Endodermal cell (in vitro differentiated cells): ENCODE data around the gene CUEDC2. TPM values are rescaled to one million over a fixed set of nuclear protein-coding genes. Genes with fewer than 3 reads are reported as not detected.

ENCODE experiments used
- DNase-seq: peaks from one replicate; pipeline ENCODE4 v3.0.0-alpha.2; 2017
- H3K27ac ChIP-seq: 2 replicates; pipeline ENCODE4 v1.5.1; 2013; ENCODE audit warnings: mild to moderate bottlenecking, low read depth, low read length, moderate library complexity
- H3K27me3 ChIP-seq: 2 replicates; pipeline ENCODE4 v1.6.1; 2013; ENCODE audit warnings: mild to moderate bottlenecking, low read length, moderate library complexity; ENCODE audit not compliant: insufficient read depth, control insufficient read depth, poor library complexity, severe bottlenecking
- H3K36me3 ChIP-seq: 2 replicates; pipeline ENCODE4 v1.7.0; 2013; ENCODE audit warnings: mild to moderate bottlenecking, low read length, moderate library complexity; ENCODE audit not compliant: control insufficient read depth, insufficient read depth
- H3K4me1 ChIP-seq: one replicate; pipeline ENCODE4 v1.7.0; 2013; ENCODE audit warnings: low read length; ENCODE audit not compliant: control insufficient read depth, insufficient read depth
- H3K4me3 ChIP-seq: 2 replicates; pipeline ENCODE4 v1.5.1; 2013; ENCODE audit warnings: mild to moderate bottlenecking, low read length, moderate library complexity
- H3K9ac ChIP-seq: 2 replicates; pipeline ENCODE4 v1.6.1; 2013; ENCODE audit warnings: mild to moderate bottlenecking, low read length, moderate library complexity; ENCODE audit not compliant: poor library complexity, severe bottlenecking; ENCODE audit errors: extremely low read depth
- H3K9me3 ChIP-seq: 2 replicates; pipeline ENCODE4 v1.6.1; 2013; ENCODE audit warnings: mild to moderate bottlenecking, low read length, moderate library complexity; ENCODE audit not compliant: control insufficient read depth
- H3K27ac Mint-ChIP-seq: 2 replicates; pipeline ENCODE4 v1.8.0; 2020; ENCODE audit warnings: mixed read lengths
- H3K27me3 Mint-ChIP-seq: 2 replicates; pipeline ENCODE4 v1.8.0; 2021; ENCODE audit warnings: mild to moderate bottlenecking, mixed read lengths; ENCODE audit not compliant: insufficient read depth
- H3K36me3 Mint-ChIP-seq: 2 replicates; pipeline ENCODE4 v1.8.0; 2020; ENCODE audit warnings: low read depth, mixed read lengths
- H3K4me1 Mint-ChIP-seq: 2 replicates; pipeline ENCODE4 v1.8.0; 2020; ENCODE audit warnings: mixed read lengths
- H3K4me3 Mint-ChIP-seq: 2 replicates; pipeline ENCODE4 v1.8.0; 2020; ENCODE audit warnings: mild to moderate bottlenecking, moderate library complexity, mixed read lengths
- H3K9me3 Mint-ChIP-seq: 2 replicates; pipeline ENCODE4 v1.8.0; 2020; ENCODE audit warnings: mild to moderate bottlenecking, mixed read lengths
- WGBS, 2 experiments: methylation state at CpG; one replicate each; pipeline versions ENCODE4 v1.1.5 to v1.1.7; 2013; ENCODE audit warnings: missing lambda C conversion rate in 2 of 2, mixed read lengths in 1 of 2; ENCODE audit not compliant: insufficient coverage in 1 of 2, insufficient read length in 1 of 2; 5-methylcytosine and 5-hydroxymethylcytosine counted together
- total RNA-seq, 2 donors: library from RNA; stranded (reverse); fragmentation: NEBNext Ultra II Directional in 1 of 2; extraction: Animal tissue kit (Norgen Biotek cat#: 25700) in 1 of 2; gene quantifications; 2 replicates in 1 of 2; 3 replicates in 1 of 2; pipeline ENCODE4 v1.2.1, GENCODE V29; 2021
- TF ChIP-seq, protein P1 (sequence below): fragments of 200-600 bp; sonication (generic); conservative IDR thresholded peaks from 2 replicates; pipeline ENCODE4 v1.5.0; 2021; ENCODE audit warnings: antibody characterized with exemption, mild to moderate bottlenecking

Gene CUEDC2
- total RNA-seq, 2 donors from 2014 or later = 51.7 to 82.9 TPM

DNA sequence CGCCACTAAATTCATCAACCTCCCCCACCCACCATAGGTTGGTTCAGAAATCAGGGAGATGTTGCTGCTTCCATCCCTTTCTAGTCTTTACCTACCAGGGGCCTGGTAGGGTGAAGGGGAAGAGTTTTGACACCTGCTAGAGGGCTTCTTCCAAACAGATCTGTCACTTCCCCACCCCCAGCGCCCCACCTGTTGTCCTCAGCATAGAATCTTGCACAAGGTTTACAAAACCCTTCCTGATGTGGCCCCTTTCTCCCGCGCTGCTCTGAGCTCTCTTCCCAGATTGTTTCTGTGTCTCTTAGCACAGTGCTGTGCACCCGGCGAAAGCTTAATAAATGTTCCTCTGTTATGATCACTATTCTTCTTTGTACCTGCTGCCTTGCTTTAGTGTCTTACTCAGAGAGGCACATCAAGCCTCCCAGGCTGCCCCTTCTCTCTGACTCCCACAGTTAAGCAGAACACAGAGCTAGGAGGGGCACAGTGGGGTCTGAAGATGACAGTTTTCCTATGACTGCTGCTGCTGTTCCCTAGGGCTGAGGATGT lies 30.2 kb upstream of the CUEDC2 start:
- no peaks in the 10 kb centered on the region for H3K9me3 Mint-ChIP-seq
- no peaks in the 10 kb centered on the region for H3K36me3 Mint-ChIP-seq
- Histone ChIP-seq H3K27me3 (peaks cover 38% of the 10 kb centered on the region), H3K36me3 (no peaks in the 10 kb centered on the region), H3K4me3 (no peak overlapping the region), H3K9ac (no peak overlapping the region), H3K9me3 (no peaks in the 10 kb centered on the region), H3K4me1 (no peaks in the 10 kb centered on the region), H3K27ac (no peak overlapping the region)
- no peak overlapping the region for H3K27ac Mint-ChIP-seq
- TF ChIP-seq, protein P1, sequence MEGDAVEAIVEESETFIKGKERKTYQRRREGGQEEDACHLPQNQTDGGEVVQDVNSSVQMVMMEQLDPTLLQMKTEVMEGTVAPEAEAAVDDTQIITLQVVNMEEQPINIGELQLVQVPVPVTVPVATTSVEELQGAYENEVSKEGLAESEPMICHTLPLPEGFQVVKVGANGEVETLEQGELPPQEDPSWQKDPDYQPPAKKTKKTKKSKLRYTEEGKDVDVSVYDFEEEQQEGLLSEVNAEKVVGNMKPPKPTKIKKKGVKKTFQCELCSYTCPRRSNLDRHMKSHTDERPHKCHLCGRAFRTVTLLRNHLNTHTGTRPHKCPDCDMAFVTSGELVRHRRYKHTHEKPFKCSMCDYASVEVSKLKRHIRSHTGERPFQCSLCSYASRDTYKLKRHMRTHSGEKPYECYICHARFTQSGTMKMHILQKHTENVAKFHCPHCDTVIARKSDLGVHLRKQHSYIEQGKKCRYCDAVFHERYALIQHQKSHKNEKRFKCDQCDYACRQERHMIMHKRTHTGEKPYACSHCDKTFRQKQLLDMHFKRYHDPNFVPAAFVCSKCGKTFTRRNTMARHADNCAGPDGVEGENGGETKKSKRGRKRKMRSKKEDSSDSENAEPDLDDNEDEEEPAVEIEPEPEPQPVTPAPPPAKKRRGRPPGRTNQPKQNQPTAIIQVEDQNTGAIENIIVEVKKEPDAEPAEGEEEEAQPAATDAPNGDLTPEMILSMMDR = no peak
- no peak for DNase-seq
- WGBS, 2 experiments = 64 to 65% methylated on average over 3 to 6 of the region's 6 CpGs
- peaks cover 36% of the 10 kb centered on the region for H3K4me1 Mint-ChIP-seq
- peaks cover 40% of the 10 kb centered on the region for H3K27me3 Mint-ChIP-seq
- peak overlapping the region; percentile 39 for H3K4me3 Mint-ChIP-seq

GRCh38 chr10:102461187-102462054 lies 29.0 kb upstream of the CUEDC2 start:
- peaks cover 36% of the 10 kb centered on the region for H3K4me1 Mint-ChIP-seq
- 1 to 3% methylated on average over 23 to 54 of the region's 54 CpGs for WGBS, 2 experiments
- Histone ChIP-seq H3K9me3 (no peaks in the 10 kb centered on the region), H3K9ac (no peak overlapping the region), H3K27me3 (peaks cover 42% of the 10 kb centered on the region), H3K4me3 (peak overlapping the region; percentile 75), H3K27ac (no peak overlapping the region), H3K36me3 (no peaks in the 10 kb centered on the region), H3K4me1 (peaks cover under 1% of the 10 kb centered on the region)
- DNase-seq = peak; percentile 98
- H3K27ac Mint-ChIP-seq = peak overlapping the region; percentile 91
- H3K27me3 Mint-ChIP-seq = peaks cover 48% of the 10 kb centered on the region
- no peaks in the 10 kb centered on the region for H3K9me3 Mint-ChIP-seq
- no peaks in the 10 kb centered on the region for H3K36me3 Mint-ChIP-seq
- TF ChIP-seq, protein P1 = no peak
- peak overlapping the region; percentile 64 for H3K4me3 Mint-ChIP-seq

GRCh38 chr10:102460836-102461186 lies 28.4 kb upstream of the CUEDC2 start:
- peak overlapping the region; percentile 3 for H3K27ac ChIP-seq
- no peaks in the 10 kb centered on the region for H3K36me3 ChIP-seq
- H3K27me3 Mint-ChIP-seq = peaks cover 54% of the 10 kb centered on the region
- peaks cover 5% of the 10 kb centered on the region for H3K4me1 ChIP-seq
- H3K4me1 Mint-ChIP-seq = peaks cover 43% of the 10 kb centered on the region
- H3K27me3 ChIP-seq = peaks cover 42% of the 10 kb centered on the region
- no peaks in the 10 kb centered on the region for H3K9me3 Mint-ChIP-seq
- TF ChIP-seq, protein P1 = no peak
- DNase-seq = no peak
- peak overlapping the region; percentile 64 for H3K4me3 Mint-ChIP-seq
- no peak overlapping the region for H3K4me3 ChIP-seq
- H3K9ac ChIP-seq = no peak overlapping the region
- H3K36me3 Mint-ChIP-seq = no peaks in the 10 kb centered on the region
- peak overlapping the region; percentile 91 for H3K27ac Mint-ChIP-seq
- WGBS, 2 experiments = 54 to 59% methylated on average over 8 of the region's 8 CpGs
- no peaks in the 10 kb centered on the region for H3K9me3 ChIP-seq
